ENCODE measurements around the gene MDFI. TPM values are rescaled to one million over a fixed set of nuclear protein-coding genes. Genes with fewer than 3 reads are reported as not detected.

MDFI gene
- total RNA-seq, 1 experiment from 2014 or later, result 96.4 TPM

- Histone ChIP-seq H3K9me3 (ENCODE audit: low read length) (no peaks in the 10 kb centered on the region), H2AFZ (ENCODE audit: low read length) (no peak overlapping the region), H3K27ac (ENCODE audit: low read length) (no peak overlapping the region), H3F3A (ENCODE audit: low read length, unreplicated experiment) (no peaks in the 10 kb centered on the region), H3K4me3 (ENCODE audit: low read length) (no peak overlapping the region), H3K79me2 (ENCODE audit: low read length) (no peaks in the 10 kb centered on the region; the same call in 1 of the 2 replicates), H4K20me1 (ENCODE audit: low read length) (no peaks in the 10 kb centered on the region), H3K27me3 (ENCODE audit: low read length) (no peaks in the 10 kb centered on the region), H3K36me3 (ENCODE audit: low read depth, low read length) (no peaks in the 10 kb centered on the region; the same call in 1 of the 2 replicates), H3K9me2 (replicated peaks; ENCODE audit: low read length) (no peaks in the 10 kb centered on the region), H3K4me1 (ENCODE audit: insufficient read depth, low read length) (peaks cover 7% of the 10 kb centered on the region; the same call in 1 of the 2 replicates), H3K9ac (ENCODE audit: low read length) (no peak overlapping the region), H3K4me2 (ENCODE audit: low read length) (no peak overlapping the region)
- TF ChIP-seq, protein P1, sequence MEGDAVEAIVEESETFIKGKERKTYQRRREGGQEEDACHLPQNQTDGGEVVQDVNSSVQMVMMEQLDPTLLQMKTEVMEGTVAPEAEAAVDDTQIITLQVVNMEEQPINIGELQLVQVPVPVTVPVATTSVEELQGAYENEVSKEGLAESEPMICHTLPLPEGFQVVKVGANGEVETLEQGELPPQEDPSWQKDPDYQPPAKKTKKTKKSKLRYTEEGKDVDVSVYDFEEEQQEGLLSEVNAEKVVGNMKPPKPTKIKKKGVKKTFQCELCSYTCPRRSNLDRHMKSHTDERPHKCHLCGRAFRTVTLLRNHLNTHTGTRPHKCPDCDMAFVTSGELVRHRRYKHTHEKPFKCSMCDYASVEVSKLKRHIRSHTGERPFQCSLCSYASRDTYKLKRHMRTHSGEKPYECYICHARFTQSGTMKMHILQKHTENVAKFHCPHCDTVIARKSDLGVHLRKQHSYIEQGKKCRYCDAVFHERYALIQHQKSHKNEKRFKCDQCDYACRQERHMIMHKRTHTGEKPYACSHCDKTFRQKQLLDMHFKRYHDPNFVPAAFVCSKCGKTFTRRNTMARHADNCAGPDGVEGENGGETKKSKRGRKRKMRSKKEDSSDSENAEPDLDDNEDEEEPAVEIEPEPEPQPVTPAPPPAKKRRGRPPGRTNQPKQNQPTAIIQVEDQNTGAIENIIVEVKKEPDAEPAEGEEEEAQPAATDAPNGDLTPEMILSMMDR (conservative IDR thresholded peaks at IDR 0.05; ENCODE audit: low read depth, low read length), result no peak
- no peak for TF ChIP-seq EZH2 (IDR thresholded peaks at IDR 0.05; ENCODE audit: low read length, unreplicated experiment)
- TF ChIP-seq EZH2phosphoT487 (IDR thresholded peaks at IDR 0.05; ENCODE audit: borderline replicate concordance, low read length), result no peak
- intact Hi-C loops (cut with micrococcal nuclease), result no loop called here
- ATAC-seq, result no peak
- ChIA-PET POLR2A (ENCODE audit: unreplicated experiment) (no interaction called here), CTCF (no interaction called here)
- DNase-seq, result no peak
- no TSS peak for BruUV-seq (replicated peaks)
Measured at GRCh38 chr6:41643899-41644269, 5.6 kb downstream of the MDFI start.

GRCh38 chr6:41644297-41644879, 6.1 kb downstream of the MDFI start:
- DNase-seq, result no peak
- H2AFZ ChIP-seq (ENCODE audit: low read length), result no peak overlapping the region
- no peak for ATAC-seq
- no peak overlapping the region for H3K4me2 ChIP-seq (ENCODE audit: low read length)
- POLR2A ChIA-PET (ENCODE audit: unreplicated experiment), result no interaction called here
- no peaks in the 10 kb centered on the region for H3K9me3 ChIP-seq (ENCODE audit: low read length)
- H3F3A ChIP-seq (ENCODE audit: low read length, unreplicated experiment), result no peaks in the 10 kb centered on the region
- BruUV-seq (replicated peaks), result no TSS peak
- no peak overlapping the region for H3K4me3 ChIP-seq (ENCODE audit: low read length)
- H3K36me3 ChIP-seq (ENCODE audit: low read depth, low read length), result no peaks in the 10 kb centered on the region; the same call in 1 of the 2 replicates
- no peaks in the 10 kb centered on the region for H3K79me2 ChIP-seq (ENCODE audit: low read length)
- intact Hi-C loops (cut with micrococcal nuclease), result no loop called here
- no peak overlapping the region for H3K27ac ChIP-seq (ENCODE audit: low read length)
- CTCF ChIA-PET, result no interaction called here
- no peaks in the 10 kb centered on the region for H3K9me2 ChIP-seq (replicated peaks; ENCODE audit: low read length)
- H3K4me1 ChIP-seq (ENCODE audit: insufficient read depth, low read length), result peaks cover 7% of the 10 kb centered on the region; the same call in 1 of the 2 replicates
- no peaks in the 10 kb centered on the region for H4K20me1 ChIP-seq (ENCODE audit: low read length)
- no peak overlapping the region for H3K9ac ChIP-seq (ENCODE audit: low read length)
- TF ChIP-seq, protein P1 (conservative IDR thresholded peaks at IDR 0.05; ENCODE audit: low read depth, low read length), result no peak
- no peak for TF ChIP-seq EZH2 (IDR thresholded peaks at IDR 0.05; ENCODE audit: low read length, unreplicated experiment)
- TF ChIP-seq EZH2phosphoT487 (IDR thresholded peaks at IDR 0.05; ENCODE audit: borderline replicate concordance, low read length), result no peak
- no peaks in the 10 kb centered on the region for H3K27me3 ChIP-seq (ENCODE audit: low read length)

- H3K4me1 ChIP-seq (ENCODE audit: insufficient read depth, low read length), result peaks cover 7% of the 10 kb centered on the region; the same call in 1 of the 2 replicates
- DNase-seq (no peak), ATAC-seq (no peak)
- H3K27ac ChIP-seq (ENCODE audit: low read length), result no peak overlapping the region
- intact Hi-C loops (cut with micrococcal nuclease), result no loop called here
- no peak overlapping the region for H3K4me3 ChIP-seq (ENCODE audit: low read length)
- H3K9me3 ChIP-seq (ENCODE audit: low read length), result no peaks in the 10 kb centered on the region
- no peaks in the 10 kb centered on the region for H4K20me1 ChIP-seq (ENCODE audit: low read length)
- H2AFZ ChIP-seq (ENCODE audit: low read length), result no peak overlapping the region
- BruUV-seq (replicated peaks), result no TSS peak
- no peaks in the 10 kb centered on the region for H3K79me2 ChIP-seq (ENCODE audit: low read length)
- TF ChIP-seq, protein P1 (conservative IDR thresholded peaks at IDR 0.05; ENCODE audit: low read depth, low read length), result no peak
- no peak for TF ChIP-seq EZH2 (IDR thresholded peaks at IDR 0.05; ENCODE audit: low read length, unreplicated experiment)
- TF ChIP-seq EZH2phosphoT487 (IDR thresholded peaks at IDR 0.05; ENCODE audit: borderline replicate concordance, low read length), result no peak
- H3K9me2 ChIP-seq (replicated peaks; ENCODE audit: low read length), result no peaks in the 10 kb centered on the region
- no peak overlapping the region for H3K9ac ChIP-seq (ENCODE audit: low read length)
- ChIA-PET POLR2A (ENCODE audit: unreplicated experiment) (no interaction called here), CTCF (no interaction called here)
- H3F3A ChIP-seq (ENCODE audit: low read length, unreplicated experiment), result no peaks in the 10 kb centered on the region
- peaks cover under 1% of the 10 kb centered on the region for H3K36me3 ChIP-seq (ENCODE audit: low read depth, low read length)
- no peaks in the 10 kb centered on the region for H3K27me3 ChIP-seq (ENCODE audit: low read length)
- no peak overlapping the region for H3K4me2 ChIP-seq (ENCODE audit: low read length)
Measured at GRCh38 chr6:41645007-41645618, 6.8 kb downstream of the MDFI start.

All from PC-3 (cell line).